Fibroblast of villous mesenchyme (primary cell): ENCODE measurements around the gene PAIP2B. TPM values are rescaled to one million over a fixed set of nuclear protein-coding genes. Genes with fewer than 3 reads are reported as not detected.

Experiments used
- DNase-seq: peaks from one replicate; pipeline ENCODE4 v3.0.0-alpha.2; 2010; ENCODE audit warnings: low read depth
- H3K4me3 ChIP-seq: 2 replicates; pipeline ENCODE4 v1.5.1; 2011; ENCODE audit warnings: low read depth, mild to moderate bottlenecking, low read length
- total RNA-seq: library from RNA; depleted of rRNA; stranded (reverse); fragments of >200 nt; gene quantifications from 2 replicates; pipeline ENCODE4 v1.2.3, GENCODE V29; 2012
- TF ChIP-seq, protein P1 (sequence below): IDR thresholded peaks from 2 replicates; pipeline ENCODE4 v1.5.1; 2012; ENCODE audit warnings: low read depth, mild to moderate bottlenecking, low read length; ENCODE audit not compliant: insufficient read depth

The PAIP2B gene, protein sequence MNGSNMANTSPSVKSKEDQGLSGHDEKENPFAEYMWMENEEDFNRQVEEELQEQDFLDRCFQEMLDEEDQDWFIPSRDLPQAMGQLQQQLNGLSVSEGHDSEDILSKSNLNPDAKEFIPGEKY
- total RNA-seq = under 0.01 and 0.43 TPM in 2 replicates

DNA sequence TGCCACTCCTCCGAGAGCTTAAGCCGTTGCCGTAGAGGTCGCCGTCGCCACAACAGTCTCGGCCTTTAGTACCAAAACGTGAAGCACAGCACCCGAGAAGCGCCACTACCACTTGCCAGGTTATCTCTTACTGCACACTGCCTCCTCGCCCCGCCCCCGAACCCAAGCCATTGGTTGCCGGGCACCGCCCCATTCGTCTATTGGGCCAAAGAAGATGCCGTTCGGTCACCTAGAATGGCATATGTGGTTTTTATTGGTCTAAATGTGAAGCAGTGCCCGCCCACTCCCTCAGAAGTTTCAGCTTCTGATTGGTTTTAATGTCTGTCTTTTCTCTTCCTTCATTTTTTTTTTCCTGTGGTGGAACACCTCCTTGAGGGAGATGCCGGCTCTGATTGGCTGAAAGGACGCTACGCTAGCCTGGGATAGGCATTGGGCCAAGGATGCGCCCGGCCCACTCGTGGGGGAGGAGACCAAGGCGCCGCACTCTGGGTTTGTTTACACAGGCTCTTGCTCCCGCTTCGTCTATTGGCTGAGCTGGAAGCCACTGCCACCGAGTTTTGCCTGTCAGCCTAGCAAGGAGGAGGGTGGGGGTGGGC is at the start of gene PAIP2B:
Gene PAIP2B, minus strand, starts transcription at position 139 of the 596 bp plus-strand sequence. CDS start 24,514 bp downstream, outside the sequence.
- TF ChIP-seq, protein P1, sequence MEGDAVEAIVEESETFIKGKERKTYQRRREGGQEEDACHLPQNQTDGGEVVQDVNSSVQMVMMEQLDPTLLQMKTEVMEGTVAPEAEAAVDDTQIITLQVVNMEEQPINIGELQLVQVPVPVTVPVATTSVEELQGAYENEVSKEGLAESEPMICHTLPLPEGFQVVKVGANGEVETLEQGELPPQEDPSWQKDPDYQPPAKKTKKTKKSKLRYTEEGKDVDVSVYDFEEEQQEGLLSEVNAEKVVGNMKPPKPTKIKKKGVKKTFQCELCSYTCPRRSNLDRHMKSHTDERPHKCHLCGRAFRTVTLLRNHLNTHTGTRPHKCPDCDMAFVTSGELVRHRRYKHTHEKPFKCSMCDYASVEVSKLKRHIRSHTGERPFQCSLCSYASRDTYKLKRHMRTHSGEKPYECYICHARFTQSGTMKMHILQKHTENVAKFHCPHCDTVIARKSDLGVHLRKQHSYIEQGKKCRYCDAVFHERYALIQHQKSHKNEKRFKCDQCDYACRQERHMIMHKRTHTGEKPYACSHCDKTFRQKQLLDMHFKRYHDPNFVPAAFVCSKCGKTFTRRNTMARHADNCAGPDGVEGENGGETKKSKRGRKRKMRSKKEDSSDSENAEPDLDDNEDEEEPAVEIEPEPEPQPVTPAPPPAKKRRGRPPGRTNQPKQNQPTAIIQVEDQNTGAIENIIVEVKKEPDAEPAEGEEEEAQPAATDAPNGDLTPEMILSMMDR = no peak
- H3K4me3 ChIP-seq = peak within 1 kb of the TSS; percentile 75
- DNase-seq = peak; percentile 99

DNA sequence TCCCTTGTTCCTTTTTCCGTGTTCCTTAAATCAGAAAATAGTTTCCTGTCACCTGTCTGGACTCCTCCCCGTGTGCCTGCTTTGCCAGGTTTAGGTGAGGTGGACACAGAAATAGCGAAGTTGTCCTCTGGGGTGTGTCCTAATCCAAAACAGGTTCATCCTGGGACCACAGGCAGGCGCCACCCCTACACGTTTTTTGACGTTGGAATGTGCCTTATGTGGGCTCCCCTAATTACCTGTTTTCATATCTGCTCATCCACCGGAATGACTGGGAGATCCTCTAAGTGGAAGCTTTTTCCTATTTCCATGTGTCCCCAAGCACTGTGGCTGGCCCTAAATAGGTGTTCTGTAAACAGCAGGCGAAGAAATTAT is 49.0 kb upstream of the PAIP2B start:
- TF ChIP-seq, protein P1 = no peak
- no peak for DNase-seq
- no peak overlapping the region for H3K4me3 ChIP-seq

DNA sequence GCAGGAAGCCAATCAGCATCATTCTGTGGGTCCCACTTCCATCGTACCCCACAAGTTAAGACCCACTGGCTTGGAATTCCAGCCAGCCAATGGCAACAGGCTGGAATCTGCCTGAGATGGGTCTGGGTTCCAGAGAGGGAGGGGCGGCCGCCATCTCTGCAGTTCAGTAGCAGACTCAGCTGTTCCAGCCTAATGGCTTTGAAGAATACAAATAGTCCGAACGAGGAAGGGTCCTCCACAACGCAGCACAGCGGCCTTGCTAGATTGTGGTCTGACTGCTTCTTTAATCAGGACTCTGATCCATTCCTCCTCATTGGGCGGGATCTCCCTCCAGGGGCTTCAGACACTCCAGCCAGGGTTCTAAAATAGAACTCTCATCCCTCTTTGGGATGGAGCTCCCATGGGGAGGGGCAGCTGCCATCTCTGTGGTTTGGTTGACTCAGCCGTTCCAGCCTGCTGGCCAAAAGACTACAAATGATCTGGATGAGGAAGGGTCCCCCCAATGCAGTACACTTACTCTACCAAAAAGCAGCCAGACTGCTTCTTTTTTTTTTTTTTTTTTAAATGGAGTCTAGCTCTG is 42.7 kb upstream of the PAIP2B start:
- TF ChIP-seq, protein P1 = no peak

DNA sequence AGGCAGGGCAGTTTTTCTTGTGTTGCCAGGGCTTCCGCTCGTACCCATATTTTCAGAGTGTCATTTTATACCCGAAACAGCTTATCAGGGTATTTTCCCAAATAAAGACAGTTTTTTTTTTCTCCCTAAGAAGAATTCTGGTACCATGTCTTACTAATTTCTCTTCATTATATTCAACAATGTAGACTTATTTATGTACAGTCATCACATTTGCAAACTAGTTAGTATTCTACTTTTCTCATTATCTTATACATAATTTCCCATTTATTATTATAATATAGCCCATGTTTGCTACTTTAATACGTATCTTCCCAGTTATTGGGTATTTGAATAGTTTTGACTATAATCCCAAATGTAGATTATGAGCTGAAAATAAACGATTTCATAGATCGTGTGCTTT is 36.5 kb upstream of the PAIP2B start:
- no peak for DNase-seq
- H3K4me3 ChIP-seq = no peak overlapping the region
- TF ChIP-seq, protein P1 = no peak

More for the DNA sequence above, 42.7 kb upstream of the PAIP2B start:
- no peak for DNase-seq
- H3K4me3 ChIP-seq = no peak overlapping the region

DNA sequence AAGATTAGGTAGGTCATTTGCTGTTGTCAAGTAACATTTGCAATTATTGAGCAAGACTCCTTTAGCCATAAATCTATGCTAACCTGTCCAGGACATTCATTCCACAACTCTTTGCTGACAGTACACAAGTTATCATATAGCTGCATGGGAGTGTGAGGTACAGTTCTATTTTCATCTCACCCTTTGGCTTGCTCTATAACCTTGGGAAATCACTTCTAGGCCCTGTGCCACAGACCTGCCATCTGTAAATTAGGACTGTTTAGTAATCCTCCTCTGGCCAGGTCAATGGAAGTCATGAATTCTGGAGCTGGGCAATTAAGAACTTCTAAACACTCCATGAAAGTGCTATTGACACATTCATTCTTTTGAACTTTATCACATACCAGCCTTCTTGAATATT is 34.6 kb upstream of the PAIP2B start:
- H3K4me3 ChIP-seq = no peak overlapping the region
- TF ChIP-seq, protein P1 = no peak
- no peak for DNase-seq

DNA sequence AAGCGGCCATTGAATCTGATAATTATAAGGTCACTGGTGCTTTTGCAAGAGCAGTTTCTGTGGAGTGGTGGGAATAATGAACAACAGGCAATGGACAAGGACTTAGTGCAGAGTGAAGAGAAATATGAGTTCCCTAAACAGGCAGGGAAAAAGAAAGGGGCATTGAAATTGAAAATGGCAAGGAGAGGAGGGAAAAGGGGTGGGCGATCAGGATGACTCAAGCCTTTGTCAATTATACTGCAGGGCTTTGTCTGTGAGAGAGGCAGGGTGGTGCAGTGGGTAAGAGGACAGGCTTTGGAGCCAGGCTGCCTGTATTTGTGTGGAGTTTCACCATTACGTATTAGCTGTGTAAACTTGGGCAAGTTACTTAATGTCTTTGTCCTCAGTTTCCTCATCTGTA is 29.5 kb upstream of the PAIP2B start:
- TF ChIP-seq, protein P1 = no peak
- DNase-seq = no peak
- no peak overlapping the region for H3K4me3 ChIP-seq
